ENCODE results near the gene RNF114. TPM values are rescaled to one million over a fixed set of nuclear protein-coding genes. Genes with fewer than 3 reads are reported as not detected.
A peak's percentile ranks its signal among the peaks of the same experiment; 100 is the strongest.
"Not testable (repeated sequence)": the region's sequence is repeated elsewhere in the genome, so short reads cannot be mapped to it uniquely, and the experiment has no call there.

Gene RNF114, protein sequence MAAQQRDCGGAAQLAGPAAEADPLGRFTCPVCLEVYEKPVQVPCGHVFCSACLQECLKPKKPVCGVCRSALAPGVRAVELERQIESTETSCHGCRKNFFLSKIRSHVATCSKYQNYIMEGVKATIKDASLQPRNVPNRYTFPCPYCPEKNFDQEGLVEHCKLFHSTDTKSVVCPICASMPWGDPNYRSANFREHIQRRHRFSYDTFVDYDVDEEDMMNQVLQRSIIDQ
- 10 to 100 TPM; 56.9 to 79.1 (median 65.5) TPM for polyA plus RNA-seq (ENCODE audit: insufficient read length in 4 of 4)

DNA sequence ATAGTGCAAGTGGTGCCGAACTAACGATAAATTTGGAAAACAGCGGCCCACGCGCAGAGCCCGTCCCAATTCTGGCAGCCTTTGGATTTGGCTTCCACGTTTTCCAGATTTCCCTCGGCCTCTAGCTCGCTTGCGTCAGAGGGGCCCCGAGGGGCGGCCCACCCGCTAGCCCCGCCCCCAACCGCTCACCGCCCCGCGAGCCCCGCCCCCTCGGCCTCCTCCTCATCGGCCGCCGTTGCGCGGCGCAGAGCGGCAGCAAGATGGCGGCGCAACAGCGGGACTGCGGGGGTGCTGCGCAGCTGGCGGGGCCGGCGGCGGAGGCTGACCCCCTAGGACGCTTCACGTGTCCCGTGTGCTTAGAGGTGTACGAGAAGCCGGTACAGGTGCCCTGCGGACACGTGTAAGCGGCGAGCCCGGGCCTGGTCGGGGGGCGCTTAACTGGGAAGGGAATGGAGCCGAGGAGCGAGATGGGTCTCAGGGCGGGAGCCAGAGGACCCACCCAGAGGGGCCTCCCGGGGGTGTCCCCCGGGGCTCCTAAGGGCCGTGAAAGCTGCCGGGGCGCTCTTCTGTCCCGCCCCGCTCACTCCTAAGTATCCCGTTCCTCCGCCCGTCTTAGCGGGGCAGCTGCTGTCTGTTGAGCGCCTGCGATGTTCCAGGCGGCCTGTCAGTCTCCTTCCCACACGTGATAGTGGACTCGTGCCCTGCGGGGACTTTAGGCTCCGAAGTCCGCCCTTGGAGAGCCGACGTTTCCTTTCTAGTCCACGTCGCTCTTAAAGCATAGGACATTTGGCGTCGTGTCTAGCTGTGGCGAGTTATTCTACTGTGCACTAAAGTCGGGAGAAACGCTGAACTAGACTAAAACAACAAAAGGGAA, at the start of gene RNF114:
Gene RNF114, plus strand, starts transcription at position 245 of the 874 bp plus-strand sequence. Its CDS starts 16 bp downstream, at position 261.
- DNase-seq (ENCODE audit: low read depth in 4 of 4, low spot score in 3 of 4) = peak in 3 of 4 donors; percentile 88 to 90 (median 89)

DNA sequence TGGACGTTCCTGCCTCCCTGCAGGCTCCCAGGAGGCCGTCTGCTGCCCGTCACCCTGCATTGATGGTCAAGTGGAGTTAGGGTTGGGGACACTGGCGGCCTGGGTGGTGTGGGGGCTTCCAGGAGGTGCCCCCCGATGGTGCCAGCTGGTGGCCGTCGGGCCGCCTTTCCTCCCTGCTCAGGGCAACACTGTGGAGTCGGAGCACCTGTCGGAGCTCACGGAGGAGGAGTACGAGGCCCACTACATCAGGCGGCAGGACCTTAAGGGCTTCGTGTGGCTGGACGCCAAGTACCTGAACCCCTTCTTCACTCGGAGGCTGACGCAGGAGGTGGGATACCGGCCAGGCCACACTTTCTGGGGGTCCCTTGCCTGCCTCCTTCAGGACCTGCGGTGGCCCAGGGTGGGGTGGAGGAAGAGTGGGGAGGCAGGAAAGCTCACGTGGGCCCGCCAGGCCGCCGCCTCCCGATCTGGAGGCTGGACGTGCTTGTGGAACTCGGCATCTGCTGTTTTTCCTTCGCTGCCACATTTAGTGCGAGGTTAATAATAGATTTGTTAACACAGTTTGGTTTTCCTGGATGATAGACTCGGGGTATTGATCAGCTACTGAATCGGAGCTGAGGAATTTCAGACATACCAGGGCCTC, 49.5 kb upstream of the RNF114 start:
- no peak for DNase-seq (ENCODE audit: low read depth in 4 of 4, low spot score in 3 of 4)

DNA sequence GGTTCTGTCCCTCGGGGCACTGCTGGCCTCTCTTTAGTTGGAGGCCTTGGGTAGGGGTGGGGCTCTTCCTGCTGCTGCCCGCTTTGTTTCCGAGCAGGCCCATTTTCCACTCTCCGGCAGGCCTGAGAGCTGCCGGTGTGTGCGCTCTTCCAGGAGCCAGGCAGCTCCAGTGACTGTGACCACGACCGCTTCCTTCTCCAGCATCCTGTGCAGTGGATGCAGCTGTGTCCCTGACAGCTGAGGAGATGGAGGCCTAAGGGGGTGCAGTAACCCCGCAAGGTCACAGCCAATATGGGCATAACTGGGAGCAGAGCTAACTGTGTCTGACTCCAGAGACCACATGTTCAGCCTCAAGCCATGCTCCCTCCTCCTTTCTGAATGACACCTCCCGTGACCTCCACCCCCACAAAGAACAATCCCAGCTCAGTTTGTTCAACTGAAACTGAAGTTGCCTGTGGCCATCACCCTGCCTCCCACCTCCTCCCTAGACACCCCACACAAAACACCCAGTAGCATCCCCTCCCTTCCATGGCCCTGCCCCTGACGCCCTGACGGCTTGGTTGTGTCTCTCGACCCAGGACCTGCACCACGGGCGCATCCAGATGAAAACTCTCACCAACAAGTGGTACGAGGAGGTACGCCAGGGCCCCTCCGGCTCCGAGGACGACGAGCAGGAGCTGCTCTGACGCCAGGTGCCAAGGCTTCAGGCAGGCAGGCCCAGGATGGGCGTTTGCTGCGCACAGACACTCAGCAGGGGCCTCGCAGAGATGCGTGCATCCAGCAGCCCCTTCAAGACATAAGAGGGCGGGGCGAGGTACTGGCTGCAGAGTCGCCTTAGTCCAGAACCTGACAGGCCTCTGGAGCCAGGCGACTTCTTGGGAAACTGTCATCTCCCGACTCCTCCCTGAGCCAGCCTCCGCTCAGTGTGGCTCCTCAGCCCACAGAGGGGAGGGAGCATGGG, 48.7 kb upstream of the RNF114 start:
- DNase-seq (ENCODE audit: low read depth in 4 of 4, low spot score in 3 of 4) = no peak

DNA sequence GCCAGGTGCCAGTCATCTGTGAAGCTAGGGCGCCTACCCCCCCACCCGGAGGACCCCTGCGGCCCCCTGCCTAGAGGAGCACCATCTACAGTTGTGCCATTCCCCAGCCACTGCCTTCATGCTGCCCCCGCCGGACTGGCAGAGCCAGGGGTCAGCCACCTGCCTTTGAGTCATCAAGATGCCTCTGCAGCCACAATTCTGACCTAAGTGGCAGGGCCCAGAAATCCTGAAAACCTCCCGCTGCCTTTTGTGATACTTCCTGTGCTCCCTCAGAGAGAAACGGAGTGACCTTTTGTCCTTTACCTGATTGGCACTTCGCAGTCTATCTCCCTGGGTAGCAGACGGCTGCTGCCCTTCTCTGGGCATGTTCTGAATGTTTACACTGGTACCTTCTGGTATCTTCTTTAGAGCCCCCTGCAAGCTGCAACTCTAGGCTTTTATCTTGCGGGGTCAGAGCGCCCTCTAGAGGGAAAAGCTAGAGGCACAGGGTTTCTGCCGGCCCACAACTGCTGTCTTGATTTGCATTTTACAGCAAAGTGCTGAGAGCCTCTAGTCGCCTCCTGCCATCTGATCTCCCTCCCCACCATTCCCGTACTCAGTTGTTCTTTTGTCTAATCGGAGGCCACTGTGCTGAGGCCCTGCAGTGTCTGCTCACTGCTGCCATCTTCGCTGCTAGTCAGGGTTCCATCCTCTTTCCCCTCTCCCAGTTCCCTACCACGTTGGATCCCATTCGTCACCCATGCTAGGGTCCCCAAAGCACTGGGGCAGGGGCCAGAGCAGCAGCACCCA, 47.8 kb upstream of the RNF114 start:
- peak in 2 of 4 donors; percentile 39 to 42 for DNase-seq (ENCODE audit: low read depth in 4 of 4, low spot score in 3 of 4)

- DNase-seq (ENCODE audit: low read depth in 4 of 4, low spot score in 3 of 4) = no peak
Observed at GRCh38 chr20:49889001-49889934, 46.9 kb upstream of the RNF114 start.

GRCh38 chr20:49889935-49890333, 46.3 kb upstream of the RNF114 start:
- no peak for DNase-seq (ENCODE audit: low read depth in 4 of 4, low spot score in 3 of 4)

DNA sequence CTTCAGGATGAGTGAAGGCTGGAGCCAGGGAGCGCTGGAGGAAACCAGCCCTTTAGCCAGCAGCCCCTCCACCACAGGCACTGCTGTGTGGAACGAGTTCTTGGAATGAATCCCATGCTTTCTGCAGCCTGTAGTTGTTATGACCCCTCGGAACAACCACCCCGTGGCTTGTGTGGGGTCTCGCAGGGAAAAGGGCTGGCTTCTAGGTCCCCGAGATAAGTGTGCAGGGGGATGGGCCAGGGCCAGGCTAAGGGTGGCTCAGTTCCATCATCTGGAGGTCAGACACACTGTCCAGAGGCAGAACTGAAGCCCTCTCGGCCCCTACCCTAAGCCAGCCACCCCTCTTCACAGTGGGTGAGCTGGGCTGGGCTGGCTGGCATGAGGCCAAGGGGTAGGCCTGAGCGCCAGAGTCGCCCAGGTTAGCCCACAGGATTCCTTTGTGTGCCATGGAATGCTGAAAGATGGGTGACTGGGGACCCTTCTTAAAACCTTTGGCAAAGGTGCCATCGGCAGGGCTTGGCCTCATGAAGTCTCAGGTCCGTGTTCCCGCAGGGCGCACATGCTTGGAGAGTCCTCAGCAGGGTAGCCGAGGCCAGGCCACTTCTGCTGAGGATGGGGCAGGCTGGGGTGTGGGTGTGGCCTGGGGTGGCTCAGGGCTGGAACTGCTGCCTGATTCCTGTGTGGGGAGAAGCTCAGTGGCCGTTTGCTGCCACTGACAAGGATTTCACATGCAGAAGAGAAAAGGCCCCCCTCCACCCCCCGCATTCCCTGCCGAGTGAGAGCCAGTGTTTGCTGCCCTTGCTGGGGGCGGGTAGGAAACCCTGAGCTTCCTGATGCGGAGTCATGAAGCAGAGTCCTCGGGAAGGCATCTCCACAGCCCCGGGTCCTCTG, 45.5 kb upstream of the RNF114 start:
- DNase-seq (ENCODE audit: low read depth in 4 of 4, low spot score in 3 of 4) = no peak

GRCh38 chr20:49891476-49892110, 44.6 kb upstream of the RNF114 start:
- no peak for DNase-seq (ENCODE audit: low read depth in 4 of 4, low spot score in 3 of 4)

- no peak for DNase-seq (ENCODE audit: low read depth in 4 of 4, low spot score in 3 of 4)
Observed at GRCh38 chr20:49892260-49892659, 43.9 kb upstream of the RNF114 start.

- no peak for DNase-seq (ENCODE audit: low read depth in 4 of 4, low spot score in 3 of 4)
Observed at GRCh38 chr20:49892817-49893216, 43.4 kb upstream of the RNF114 start.

GRCh38 chr20:49893242-49894072, 42.7 kb upstream of the RNF114 start:
- no peak for DNase-seq (ENCODE audit: low read depth in 4 of 4, low spot score in 3 of 4)

DNA sequence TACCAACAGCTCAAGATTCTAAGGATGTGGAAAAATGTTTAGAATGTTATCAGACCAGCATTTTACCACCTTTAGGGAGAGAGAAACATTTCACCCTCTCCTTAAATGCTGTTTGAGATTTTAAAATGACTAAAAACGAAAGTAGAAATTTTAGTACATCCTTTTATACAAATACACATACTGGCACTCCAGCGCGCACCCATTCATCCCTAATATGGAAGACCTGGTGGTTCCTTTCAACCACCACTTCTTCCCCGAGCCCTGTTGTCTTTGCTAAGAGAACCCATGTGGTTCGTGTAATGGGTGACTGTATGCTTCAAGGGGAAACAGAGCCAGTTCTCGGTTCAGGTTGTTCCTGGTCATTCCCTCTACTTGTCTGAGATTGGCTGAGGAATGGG, 42.1 kb upstream of the RNF114 start:
- no peak for DNase-seq (ENCODE audit: low read depth in 4 of 4, low spot score in 3 of 4)

- DNase-seq (ENCODE audit: low read depth in 4 of 4, low spot score in 3 of 4) = not testable (repeated sequence)
Observed at GRCh38 chr20:49895474-49896093, 40.6 kb upstream of the RNF114 start.

DNA sequence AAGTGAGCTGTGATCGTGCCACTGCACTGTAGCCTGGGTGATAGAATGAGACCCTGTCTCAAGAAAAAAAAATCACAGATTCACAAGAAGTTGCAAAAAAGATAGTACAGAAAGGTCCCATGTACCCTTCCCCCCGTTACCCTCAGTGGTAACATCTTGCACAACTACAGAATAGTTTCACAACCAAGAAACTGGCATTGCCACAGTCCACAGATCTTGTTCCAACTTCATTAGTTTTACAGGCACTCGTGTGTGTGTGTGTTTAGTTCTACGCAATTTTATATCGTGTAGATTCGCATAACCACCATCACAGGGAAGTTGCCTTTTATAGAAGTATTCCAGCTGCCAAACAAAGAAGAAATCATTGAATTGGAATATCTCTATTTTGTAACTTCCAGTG, 40.0 kb upstream of the RNF114 start:
- no peak for DNase-seq (ENCODE audit: low read depth in 4 of 4, low spot score in 3 of 4)

GRCh38 chr20:49899541-49900383, 36.4 kb upstream of the RNF114 start:
- DNase-seq (ENCODE audit: low read depth in 4 of 4, low spot score in 3 of 4) = no peak

Measured in left renal pelvis (tissue), 4 donors.